Fibroblast of lung (primary cell): ENCODE results near the gene PPP1R9B. TPM values are rescaled to one million over a fixed set of nuclear protein-coding genes. Genes with fewer than 3 reads are reported as not detected.

Experiments used
- DNase-seq, 2 donors: peaks; one replicate each; pipeline versions ENCODE4 v3.0.0 to v3.0.0-alpha.2; 2010; ENCODE audit warnings: low read depth in 2 of 2
- H2AFZ ChIP-seq: 2 replicates; pipeline ENCODE4 v1.5.1; 2012; ENCODE audit warnings: low read length, control low read depth, inconsistent platforms
- H3K27ac ChIP-seq: 2 replicates; pipeline ENCODE4 v1.5.1; 2011; ENCODE audit warnings: low read length, control low read depth; ENCODE audit not compliant: insufficient read depth
- H3K27me3 ChIP-seq: 2 replicates; pipeline ENCODE4 v1.5.1; 2011; ENCODE audit warnings: mild to moderate bottlenecking, low read length; ENCODE audit not compliant: control insufficient read depth, insufficient read depth
- H3K36me3 ChIP-seq: 2 replicates; pipeline ENCODE4 v1.5.1; 2011; ENCODE audit warnings: low read length; ENCODE audit not compliant: control insufficient read depth, insufficient read depth
- H3K4me1 ChIP-seq: 2 replicates; pipeline ENCODE4 v1.5.1; 2011; ENCODE audit warnings: low read length; ENCODE audit not compliant: control insufficient read depth, insufficient read depth; ENCODE audit errors: extremely low read depth
- H3K4me2 ChIP-seq: 2 replicates; pipeline ENCODE4 v1.5.1; 2011; ENCODE audit warnings: low read length, control low read depth; ENCODE audit not compliant: insufficient read depth; ENCODE audit errors: extremely low read depth
- H3K4me3 ChIP-seq, 4 experiments: fragments of 200-600 bp in 1 of 4; sonication (generic) in 1 of 4; replicated peaks in 1 of 4; 2 replicates each; pipeline ENCODE4 v1.5.1; 2011 to 2016; ENCODE audit warnings: low read length in 4 of 4, low read depth in 3 of 4, mild to moderate bottlenecking in 3 of 4, control low read depth in 2 of 4, inconsistent platforms in 1 of 4, mixed read lengths in 1 of 4; ENCODE audit not compliant: insufficient read depth in 1 of 4; ENCODE audit errors: control extremely low read depth in 1 of 4
- H3K79me2 ChIP-seq: 2 replicates; pipeline ENCODE4 v1.5.1; 2012; ENCODE audit warnings: mild to moderate bottlenecking, low read length, inconsistent platforms; ENCODE audit not compliant: control insufficient read depth, insufficient read depth
- H3K9ac ChIP-seq: 2 replicates; pipeline ENCODE4 v1.5.1; 2011; ENCODE audit warnings: mild to moderate bottlenecking, low read length, control low read depth; ENCODE audit not compliant: insufficient read depth
- H3K9me3 ChIP-seq: 2 replicates; pipeline ENCODE4 v1.5.1; 2012; ENCODE audit warnings: low read depth, low read length; ENCODE audit not compliant: control insufficient read depth, insufficient read depth
- H4K20me1 ChIP-seq: 2 replicates; pipeline ENCODE4 v1.5.1; 2011; ENCODE audit warnings: low read length; ENCODE audit not compliant: control insufficient read depth, insufficient read depth; ENCODE audit errors: extremely low read depth
- EZH2 ChIP-seq: IDR thresholded peaks from 2 replicates; pipeline ENCODE4 v1.5.1; 2012; ENCODE audit warnings: low read length, control low read depth, mild to moderate bottlenecking; ENCODE audit errors: missing control alignments
- polyA plus RNA-seq, 2 donors: library from polyadenylated mRNA; depleted of rRNA in 1 of 2; stranded (reverse) in 1 of 2; unstranded in 1 of 2; fragments of >200 nt; gene quantifications; 2 replicates each; pipeline ENCODE4 v1.2.1, GENCODE V29; 2011 to 2012; ENCODE audit warnings: missing spikeins in 1 of 2
- total RNA-seq: library from RNA; depleted of rRNA; stranded (reverse); fragments of >200 nt; gene quantifications from 2 replicates; pipeline ENCODE4 v1.2.1, GENCODE V29; 2014
- TF ChIP-seq, protein P1 (sequence below), 2 donors: IDR thresholded peaks in 1 of 2; conservative IDR thresholded peaks in 1 of 2; 1 replicate in 1 of 2; 2 replicates in 1 of 2; pipeline ENCODE4 v1.5.1; 2011 to 2012; ENCODE audit warnings: low read length in 2 of 2, control low read depth in 1 of 2, inconsistent platforms in 1 of 2, low read depth in 1 of 2, mild to moderate bottlenecking in 1 of 2

PPP1R9B gene
- total and polyA plus RNA-seq, 2 donors (not counting 1 experiment from before 2014, with no cell fraction given), result 22.1 to 41.5 TPM

DNA sequence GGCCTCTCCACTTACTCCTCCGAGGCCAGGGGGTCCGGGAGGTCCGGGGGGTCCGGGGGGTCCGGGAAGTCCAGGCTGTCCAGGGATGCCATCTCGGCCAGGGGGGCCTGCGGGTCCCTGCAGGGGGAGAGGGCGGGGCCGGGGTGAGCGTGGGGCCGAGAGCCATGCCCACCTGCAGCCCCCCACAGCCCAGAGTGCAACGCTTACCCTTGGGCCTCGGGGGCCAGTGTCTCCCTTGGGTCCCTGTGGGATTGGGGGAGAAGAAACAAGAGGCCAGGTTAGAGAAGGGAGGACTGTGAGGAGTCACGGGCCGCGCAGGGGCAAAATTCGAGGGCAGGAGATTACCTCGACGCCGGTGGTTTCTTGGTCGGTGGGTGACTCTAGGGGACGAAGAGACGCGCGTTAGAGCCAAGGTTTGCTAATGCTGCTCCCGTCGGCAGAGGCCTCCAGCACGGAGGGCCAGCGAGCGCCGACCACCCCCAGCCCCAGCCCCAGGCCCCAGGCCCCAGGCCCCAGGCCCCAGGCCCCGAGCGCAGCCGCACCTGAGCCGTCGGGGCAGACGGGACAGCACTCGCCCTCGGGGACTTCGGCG lies 48.8 kb upstream of the PPP1R9B start:
- H3K36me3 ChIP-seq, result peaks cover 43% of the 10 kb centered on the region
- peak in 1 of 2 donors; percentile 27 for DNase-seq
- no peaks in the 10 kb centered on the region for H3K27me3 ChIP-seq
- no peak overlapping the region for H2AFZ ChIP-seq
- peak overlapping the region; percentile 91 for H3K4me2 ChIP-seq
- peak overlapping the region; percentile 98 for H3K9ac ChIP-seq
- no peak for TF ChIP-seq EZH2
- TF ChIP-seq, protein P1, sequence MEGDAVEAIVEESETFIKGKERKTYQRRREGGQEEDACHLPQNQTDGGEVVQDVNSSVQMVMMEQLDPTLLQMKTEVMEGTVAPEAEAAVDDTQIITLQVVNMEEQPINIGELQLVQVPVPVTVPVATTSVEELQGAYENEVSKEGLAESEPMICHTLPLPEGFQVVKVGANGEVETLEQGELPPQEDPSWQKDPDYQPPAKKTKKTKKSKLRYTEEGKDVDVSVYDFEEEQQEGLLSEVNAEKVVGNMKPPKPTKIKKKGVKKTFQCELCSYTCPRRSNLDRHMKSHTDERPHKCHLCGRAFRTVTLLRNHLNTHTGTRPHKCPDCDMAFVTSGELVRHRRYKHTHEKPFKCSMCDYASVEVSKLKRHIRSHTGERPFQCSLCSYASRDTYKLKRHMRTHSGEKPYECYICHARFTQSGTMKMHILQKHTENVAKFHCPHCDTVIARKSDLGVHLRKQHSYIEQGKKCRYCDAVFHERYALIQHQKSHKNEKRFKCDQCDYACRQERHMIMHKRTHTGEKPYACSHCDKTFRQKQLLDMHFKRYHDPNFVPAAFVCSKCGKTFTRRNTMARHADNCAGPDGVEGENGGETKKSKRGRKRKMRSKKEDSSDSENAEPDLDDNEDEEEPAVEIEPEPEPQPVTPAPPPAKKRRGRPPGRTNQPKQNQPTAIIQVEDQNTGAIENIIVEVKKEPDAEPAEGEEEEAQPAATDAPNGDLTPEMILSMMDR (conservative IDR thresholded peaks at IDR 0.05 in 1 of 2, IDR thresholded peaks at IDR 0.05 in 1 of 2; ENCODE audit: low read depth in 1 of 2, low read length in 2 of 2), result no peak
- no peaks in the 10 kb centered on the region for H4K20me1 ChIP-seq
- peak overlapping the region; percentile 88 to 100 (median 94) for H3K4me3 ChIP-seq
- H3K4me1 ChIP-seq, result peaks cover 37% of the 10 kb centered on the region
- peak overlapping the region; percentile 67 for H3K27ac ChIP-seq
- peaks cover 71% of the 10 kb centered on the region for H3K79me2 ChIP-seq
- no peaks in the 10 kb centered on the region for H3K9me3 ChIP-seq

DNA sequence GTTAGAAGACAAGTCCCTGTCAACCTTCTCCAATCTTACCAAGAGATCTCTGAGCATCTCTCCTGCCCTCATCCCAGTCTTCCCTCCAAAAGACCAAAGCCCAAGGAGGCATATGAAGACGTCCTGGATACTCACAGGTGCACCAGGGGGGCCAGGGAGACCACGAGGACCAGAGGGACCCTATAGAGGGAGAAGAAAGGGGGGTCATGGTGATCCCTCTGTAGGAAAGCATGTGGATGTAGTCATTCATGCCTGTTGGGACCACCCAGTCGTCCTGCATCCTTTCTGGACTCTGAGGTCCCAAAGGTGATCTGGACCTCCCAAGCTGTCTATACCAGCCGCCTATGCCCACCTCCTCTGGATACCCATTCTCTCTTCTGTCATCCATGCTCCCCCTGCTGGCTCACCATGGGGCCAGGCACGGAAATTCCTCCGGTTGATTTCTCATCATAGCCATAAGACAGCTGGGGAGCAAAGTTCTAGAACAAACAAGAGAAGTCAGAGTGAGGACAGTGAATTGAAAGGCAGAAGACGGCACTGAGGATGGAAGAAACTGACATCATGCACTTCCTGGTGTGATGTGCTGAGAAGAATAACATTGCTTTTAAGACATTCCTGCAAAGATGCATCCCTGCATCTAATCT lies 47.7 kb upstream of the PPP1R9B start:
- TF ChIP-seq, protein P1 (conservative IDR thresholded peaks at IDR 0.05 in 1 of 2, IDR thresholded peaks at IDR 0.05 in 1 of 2; ENCODE audit: low read depth in 1 of 2, low read length in 2 of 2), result peak; percentile 69 to 77
- no peak for TF ChIP-seq EZH2
- Histone ChIP-seq H3K4me1 (peaks cover 33% of the 10 kb centered on the region), H3K4me2 (peak overlapping the region; percentile 38), H2AFZ (no peak overlapping the region), H3K9me3 (no peaks in the 10 kb centered on the region), H3K4me3 (peak overlapping the region; percentile 88 to 100 (median 94)), H3K79me2 (peaks cover 81% of the 10 kb centered on the region), H4K20me1 (no peaks in the 10 kb centered on the region), H3K9ac (no peak overlapping the region), H3K27ac (peak overlapping the region; percentile 58), H3K36me3 (peaks cover 54% of the 10 kb centered on the region), H3K27me3 (no peaks in the 10 kb centered on the region)
- DNase-seq, result peak; percentile 48 to 69

DNA sequence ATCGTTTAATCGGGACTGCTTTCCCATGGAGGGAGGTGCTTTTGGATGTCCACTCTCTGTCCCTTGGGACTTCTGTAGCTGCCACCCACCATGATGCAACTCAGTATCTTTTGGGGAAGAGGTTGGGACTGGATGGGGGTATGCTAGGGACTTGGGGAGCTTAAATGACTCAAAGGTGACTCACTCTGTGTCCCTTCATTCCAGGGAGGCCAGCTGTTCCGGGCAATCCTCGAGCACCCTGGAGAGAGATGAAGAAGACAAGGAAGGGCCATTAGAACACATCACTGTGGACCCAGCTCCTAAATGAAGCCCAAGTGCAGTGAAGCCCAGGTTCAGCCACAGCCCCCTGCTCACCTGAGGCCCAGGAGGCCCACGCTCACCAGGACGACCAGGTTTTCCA lies 46.3 kb upstream of the PPP1R9B start:
- H3K27me3 ChIP-seq, result no peaks in the 10 kb centered on the region
- H4K20me1 ChIP-seq, result no peaks in the 10 kb centered on the region
- peak overlapping the region; percentile 16 for H3K9ac ChIP-seq
- H3K9me3 ChIP-seq, result no peaks in the 10 kb centered on the region
- H3K4me3 ChIP-seq, result peak overlapping the region in 2 of 4 experiments; percentile 88 to 90
- peaks cover 33% of the 10 kb centered on the region for H3K4me1 ChIP-seq
- peak overlapping the region; percentile 58 for H3K27ac ChIP-seq
- TF ChIP-seq, protein P1 (conservative IDR thresholded peaks at IDR 0.05 in 1 of 2, IDR thresholded peaks at IDR 0.05 in 1 of 2; ENCODE audit: low read depth in 1 of 2, low read length in 2 of 2), result no peak
- TF ChIP-seq EZH2, result no peak
- peak overlapping the region; percentile 52 for H3K4me2 ChIP-seq
- H2AFZ ChIP-seq, result no peak overlapping the region
- peaks cover 65% of the 10 kb centered on the region for H3K36me3 ChIP-seq
- H3K79me2 ChIP-seq, result peaks cover 93% of the 10 kb centered on the region
- peak; percentile 71 to 78 for DNase-seq
